PC-9 (cell line): ENCODE data around the gene ENAH. TPM values are rescaled to one million over a fixed set of nuclear protein-coding genes. Genes with fewer than 3 reads are reported as not detected.

Experiments
- BruUV-seq: library from RNA; stranded (reverse); fragments of 400-500 nt; replicated peaks from 2 replicates; lab custom pipeline; 2021; lab: Mats Ljungman, UMichigan
- CTCF ChIA-PET: fragments of 300-600 bp; sonication (Branson Sonifier 250); formaldehyde crosslinking; loops from one replicate; lab custom pipeline; 2022; ENCODE audit warnings: antibody characterized with exemption; lab: Charles Lee
- POLR2A ChIA-PET: fragments of 300-600 bp; sonication (Branson Sonifier 250); formaldehyde crosslinking; loops from one replicate; lab custom pipeline; 2022; ENCODE audit warnings: antibody characterized with exemption; ENCODE audit not compliant: unreplicated experiment; lab: Charles Lee
- DNase-seq, 2 experiments: peaks; one replicate each; pipeline versions ENCODE4 v3.0.0 to v3.0.0-alpha.2; 2015 to 2022; ENCODE audit warnings: mixed read lengths in 1 of 2
- H2AFZ ChIP-seq: fragments of 200-600 bp; sonication (generic); 2 replicates; pipeline ENCODE4 v1.8.1; 2017; ENCODE audit warnings: antibody characterized with exemption
- H3F3A ChIP-seq: fragments of 200-600 bp; sonication (generic); 2 replicates; pipeline ENCODE4 v1.8.1; 2017; ENCODE audit warnings: antibody characterized with exemption, mild to moderate bottlenecking, low read depth; ENCODE audit not compliant: insufficient read depth
- H3K27ac ChIP-seq: fragments of 200-600 bp; sonication (generic); 2 replicates; pipeline ENCODE4 v1.6.1; 2016; ENCODE audit warnings: mixed run types
- H3K27me3 ChIP-seq: fragments of 200-600 bp; sonication (generic); 2 replicates; pipeline ENCODE4 v1.6.1; 2016; ENCODE audit warnings: low read depth, mixed run types; ENCODE audit not compliant: insufficient read depth
- H3K36me3 ChIP-seq: fragments of 200-600 bp; sonication (generic); 2 replicates; pipeline ENCODE4 v1.6.1; 2016; ENCODE audit warnings: low read depth, mixed run types
- H3K4me1 ChIP-seq: fragments of 200-600 bp; sonication (generic); replicated peaks from 2 replicates; pipeline ENCODE4 v1.6.1; 2016; ENCODE audit warnings: mixed run types; ENCODE audit not compliant: insufficient read depth
- H3K4me2 ChIP-seq: fragments of 200-600 bp; sonication (generic); 2 replicates; pipeline ENCODE4 v1.6.1; 2017; ENCODE audit warnings: mixed run types
- H3K4me3 ChIP-seq: fragments of 200-600 bp; sonication (generic); 2 replicates; pipeline ENCODE4 v1.6.1; 2016; ENCODE audit warnings: mixed run types
- H3K79me2 ChIP-seq: fragments of 200-600 bp; sonication (generic); 2 replicates; pipeline ENCODE4 v1.6.1; 2017; ENCODE audit warnings: low read depth, mixed run types
- H3K9me2 ChIP-seq: fragments of 200-600 bp; sonication (generic); 2 replicates; pipeline ENCODE4 v1.8.1; 2017; ENCODE audit warnings: mild to moderate bottlenecking; ENCODE audit not compliant: insufficient read depth
- H3K9me3 ChIP-seq: fragments of 200-600 bp; sonication (generic); 2 replicates; pipeline ENCODE4 v1.8.1; 2016; ENCODE audit warnings: low read depth; ENCODE audit not compliant: insufficient read depth
- H4K20me1 ChIP-seq: fragments of 200-600 bp; sonication (generic); 2 replicates; pipeline ENCODE4 v1.8.1; 2017; ENCODE audit not compliant: insufficient read depth
- CTCF ChIP-seq: fragments of 200-600 bp; sonication (generic); conservative IDR thresholded peaks from 2 replicates; pipeline ENCODE4 v1.6.1; 2017; ENCODE audit warnings: mixed run types, antibody characterized with exemption, mild to moderate bottlenecking, moderate library complexity
- EZH2 ChIP-seq: fragments of 200-600 bp; sonication (generic); IDR thresholded peaks from 2 replicates; pipeline ENCODE4 v1.8.0; 2017; ENCODE audit warnings: antibody characterized with exemption, low read depth
- intact Hi-C: fragments of 100-400 bp; cut with micrococcal nuclease; formaldehyde crosslinking; loops from one replicate; pipeline ENCODE4 v1.10.0; 2022; ENCODE audit not compliant: unreplicated experiment
- total RNA-seq: library from RNA; stranded (reverse); gene quantifications from 2 replicates; pipeline ENCODE4 v1.2.3, GENCODE V29; 2021

The ENAH gene
- total RNA-seq, 1 experiment from 2014 or later, result 167 TPM

GRCh38 chr1:225482421-225482950, 170.4 kb downstream of the ENAH start:
- no peak overlapping the region for H3K4me2 ChIP-seq
- CTCF ChIA-PET, result interaction anchor here (0.6 to 3.0 kb wide), 4 partner anchors 25 to 470 kb away, joined by 3 to 11 read pairs (median 3); no protein-coding TSS in a partner anchor
- DNase-seq, result no peak

GRCh38 chr1:225481738-225482137, 171.2 kb downstream of the ENAH start:
- POLR2A ChIA-PET, result no interaction called here
- CTCF ChIA-PET, result interaction anchor here (0.6 to 3.0 kb wide), 3 partner anchors 290 to 1645 kb away, joined by 3 to 11 read pairs (median 3); no protein-coding TSS in a partner anchor

More at GRCh38 chr1:225482421-225482950, 170.4 kb downstream of the ENAH start:
- no peak for TF ChIP-seq CTCF
- no peak for TF ChIP-seq EZH2
- no peak overlapping the region for H3K27ac ChIP-seq
- no peaks in the 10 kb centered on the region for H3K9me3 ChIP-seq
- peaks cover 3% of the 10 kb centered on the region; the same call in 1 of the 2 replicates for H3F3A ChIP-seq
- H3K79me2 ChIP-seq, result no peaks in the 10 kb centered on the region
- POLR2A ChIA-PET, result no interaction called here
- H3K4me3 ChIP-seq, result no peak overlapping the region
- intact Hi-C loops, result no loop called here
- H3K9me2 ChIP-seq, result no peaks in the 10 kb centered on the region
- no peaks in the 10 kb centered on the region for H3K36me3 ChIP-seq
- H3K4me1 ChIP-seq, result no peaks in the 10 kb centered on the region
- no peak overlapping the region for H2AFZ ChIP-seq
- H4K20me1 ChIP-seq, result no peaks in the 10 kb centered on the region
- H3K27me3 ChIP-seq, result no peaks in the 10 kb centered on the region
- BruUV-seq, result no TSS peak

GRCh38 chr1:225480825-225481434, 172.0 kb downstream of the ENAH start:
- intact Hi-C loops, result loop anchor here (1.0 kb wide), 3 partner anchors 291 to 364 kb away; partner anchors contain the start of gene EPHX1
- H3K9me2 ChIP-seq, result no peaks in the 10 kb centered on the region
- no peaks in the 10 kb centered on the region for H3F3A ChIP-seq
- no TSS peak for BruUV-seq
- no peaks in the 10 kb centered on the region for H3K4me1 ChIP-seq
- H3K27ac ChIP-seq, result no peak overlapping the region
- no peaks in the 10 kb centered on the region for H3K79me2 ChIP-seq
- H3K36me3 ChIP-seq, result no peaks in the 10 kb centered on the region
- H3K27me3 ChIP-seq, result no peaks in the 10 kb centered on the region
- no peaks in the 10 kb centered on the region for H3K9me3 ChIP-seq
- TF ChIP-seq EZH2 (no peak), CTCF (peak; percentile 94)
- no peak overlapping the region for H2AFZ ChIP-seq
- H3K4me3 ChIP-seq, result no peak overlapping the region
- DNase-seq, result peak; percentile 59 to 81
- CTCF ChIA-PET, result interaction anchor here (0.5 to 3.0 kb wide), 6 partner anchors 16 to 642 kb away, joined by 3 to 12 read pairs (median 4); partner anchors contain the start of gene SRP9
- POLR2A ChIA-PET, result interaction anchor here (0.5 kb wide), 1 partner anchor 95 kb away, joined by 3 read pairs; no protein-coding TSS in a partner anchor
- H3K4me2 ChIP-seq, result no peak overlapping the region
- H4K20me1 ChIP-seq, result no peaks in the 10 kb centered on the region

More at GRCh38 chr1:225481738-225482137, 171.2 kb downstream of the ENAH start:
- DNase-seq, result no peak
- H3F3A ChIP-seq, result no peaks in the 10 kb centered on the region; the same call in 1 of the 2 replicates
- H3K27me3 ChIP-seq, result no peaks in the 10 kb centered on the region
- no peaks in the 10 kb centered on the region for H4K20me1 ChIP-seq
- H3K79me2 ChIP-seq, result no peaks in the 10 kb centered on the region
- no peaks in the 10 kb centered on the region for H3K36me3 ChIP-seq
- no peak overlapping the region for H2AFZ ChIP-seq
- intact Hi-C loops, result loop anchor here (1.0 kb wide), 3 partner anchors 291 to 364 kb away; partner anchors contain the start of gene EPHX1
- no peak for TF ChIP-seq CTCF
- TF ChIP-seq EZH2, result no peak
- H3K9me2 ChIP-seq, result no peaks in the 10 kb centered on the region
- no peak overlapping the region for H3K4me2 ChIP-seq
- BruUV-seq, result no TSS peak
- H3K4me3 ChIP-seq, result no peak overlapping the region
- H3K27ac ChIP-seq, result no peak overlapping the region
- no peaks in the 10 kb centered on the region for H3K4me1 ChIP-seq
- H3K9me3 ChIP-seq, result no peaks in the 10 kb centered on the region
